Activated effector memory CD4-positive, alpha-beta T cell treated with Interleukin-2 at 50 U/mL for 16 hours (primary cell): ENCODE measurements around the gene WWOX.

Experiments
- DNase-seq: peaks from one replicate; pipeline ENCODE4 v3.0.0-alpha.2; 2020

Gene WWOX

DNA sequence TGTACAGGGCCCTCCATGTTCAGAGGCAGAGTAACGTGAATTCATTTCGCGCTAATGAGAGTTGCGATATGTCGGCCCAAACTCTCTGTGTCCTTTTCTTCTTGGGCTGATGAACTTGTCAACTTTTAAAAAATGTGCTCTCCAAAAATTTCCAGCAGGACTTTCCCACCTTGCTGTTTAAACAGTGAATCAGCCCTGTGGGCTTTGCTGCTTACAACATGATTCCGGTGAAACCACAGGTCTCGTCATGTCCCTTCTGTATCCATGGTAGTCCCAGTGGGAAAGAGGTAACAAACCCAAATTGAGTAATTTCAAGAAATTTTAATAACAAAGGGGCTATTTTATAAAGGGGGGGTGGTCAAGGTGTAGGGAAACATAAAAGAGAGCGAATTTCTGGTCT lies 888.2 kb downstream of the WWOX start:
- no peak for DNase-seq

DNA sequence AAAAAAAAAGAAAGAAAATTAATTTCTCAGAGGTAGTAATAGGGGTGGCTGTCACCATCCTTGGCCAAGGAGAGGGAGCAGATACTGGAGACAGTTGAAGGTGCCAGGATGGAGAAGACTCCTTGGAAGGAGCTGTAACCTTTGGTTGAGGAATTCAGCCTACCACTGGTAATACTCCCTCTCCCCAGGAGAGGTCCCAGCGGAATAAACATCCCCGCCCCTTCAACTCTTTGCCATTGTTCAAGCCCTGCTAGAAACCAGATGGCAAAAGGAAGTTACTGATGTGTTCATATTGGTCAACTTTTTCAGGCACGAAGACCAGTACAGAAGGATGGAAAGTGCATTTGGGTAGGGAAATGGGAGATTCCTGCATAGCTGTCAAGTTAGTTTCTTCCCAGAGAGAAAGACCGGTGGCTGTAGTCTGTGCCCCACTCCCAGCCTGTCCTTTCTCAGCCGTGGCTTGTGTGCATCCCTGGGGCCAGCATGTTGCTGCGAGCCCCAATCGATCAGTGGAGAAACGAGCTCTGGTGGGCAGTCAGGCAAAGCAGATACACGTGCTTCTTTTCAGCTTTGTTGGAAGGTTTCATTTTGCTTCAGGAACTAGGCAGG lies 889.0 kb downstream of the WWOX start:
- no peak for DNase-seq

DNA sequence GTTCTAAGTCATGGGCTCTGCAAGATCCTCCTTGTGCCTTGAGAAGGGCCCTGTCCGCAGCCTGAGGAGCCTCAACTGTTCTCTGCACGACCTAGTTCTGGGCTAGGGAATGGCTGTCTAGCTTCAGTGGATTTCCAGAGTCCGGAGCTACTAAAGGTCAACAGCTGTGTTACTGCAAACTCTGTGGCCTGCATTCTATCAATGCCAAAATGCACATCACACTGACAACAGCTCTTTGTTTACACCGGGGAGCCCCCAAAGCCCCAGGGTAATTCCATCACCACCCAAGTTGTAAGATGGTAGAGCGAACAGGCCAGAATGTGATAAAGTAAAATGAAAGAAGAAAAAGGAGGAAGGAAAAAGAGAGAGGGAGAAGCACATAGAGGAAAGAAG lies 890.9 kb downstream of the WWOX start:
- no peak for DNase-seq

DNA sequence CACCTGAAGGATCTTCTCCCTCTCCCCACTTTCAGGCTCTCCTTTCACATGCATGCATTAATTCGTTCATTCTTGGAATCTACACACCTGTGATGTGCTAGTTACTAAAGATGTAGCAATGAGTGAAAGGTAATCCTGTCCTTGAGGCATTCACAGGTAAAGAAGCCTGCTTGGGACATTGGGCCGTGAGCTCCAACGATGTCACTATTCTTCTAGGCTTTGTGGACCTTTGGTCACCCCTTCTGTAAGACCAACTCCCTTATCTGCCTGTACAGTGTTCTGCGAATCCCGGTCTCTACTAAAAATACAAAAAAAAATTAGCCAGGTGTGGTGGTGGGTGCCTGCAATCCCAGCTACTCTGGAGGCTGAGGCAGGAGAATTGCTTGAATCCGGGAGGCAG lies 892.5 kb downstream of the WWOX start:
- no peak for DNase-seq

GRCh38 chr16:78993346-78993745 lies 893.9 kb downstream of the WWOX start:
- DNase-seq: no peak

DNA sequence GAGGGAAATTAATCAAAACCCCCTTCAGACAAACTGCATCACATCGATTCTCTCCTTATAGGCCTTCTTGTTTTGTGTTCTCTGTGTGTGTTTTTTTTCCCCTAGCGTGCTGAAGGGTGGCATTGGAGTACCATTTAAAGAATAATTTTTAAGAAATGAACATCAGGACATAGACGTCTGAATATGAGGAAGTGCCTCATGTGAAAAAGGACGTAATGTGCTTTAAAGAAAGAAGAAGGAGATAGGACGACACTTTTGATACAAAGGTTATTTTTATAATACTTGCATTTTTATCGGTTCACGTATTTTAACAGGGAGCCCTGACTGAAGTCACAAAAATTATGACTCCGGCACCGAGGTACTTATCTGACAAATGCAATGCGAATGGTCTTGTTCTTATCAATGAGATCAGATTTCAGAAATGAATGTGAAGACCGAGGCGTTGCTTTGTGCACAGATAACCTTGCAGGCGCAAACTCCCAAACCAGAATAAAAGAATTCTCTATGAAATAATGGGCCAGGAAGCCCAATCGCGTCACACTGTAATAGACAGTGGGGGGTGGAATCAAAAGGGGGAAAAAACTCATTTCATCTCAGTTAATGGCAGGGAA lies 894.8 kb downstream of the WWOX start:
- DNase-seq: no peak

- DNase-seq: no peak
Observed at GRCh38 chr16:78995441-78995840, 896.0 kb downstream of the WWOX start.

DNA sequence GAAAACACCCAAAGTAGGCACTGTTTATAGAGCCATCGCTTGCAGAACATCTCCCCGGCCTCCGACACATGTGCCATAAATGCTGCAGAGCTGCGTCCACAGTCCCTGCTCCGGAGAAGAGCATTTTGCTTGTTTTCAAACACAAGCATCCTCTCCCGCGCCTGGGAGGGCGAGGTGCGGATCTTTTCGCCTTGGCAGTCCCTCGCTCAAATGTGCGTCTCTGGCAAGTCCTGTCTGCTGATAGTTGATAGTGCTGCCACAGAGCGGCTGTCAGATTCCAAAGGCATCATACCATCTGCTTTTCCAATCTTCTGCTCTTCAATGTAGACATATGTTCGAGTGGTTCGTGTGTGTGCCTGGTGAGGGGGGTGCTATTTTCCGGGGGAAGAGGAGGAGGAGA lies 897.3 kb downstream of the WWOX start:
- DNase-seq: no peak

- DNase-seq: no peak
Observed at GRCh38 chr16:78998879-78999278, 899.4 kb downstream of the WWOX start.

GRCh38 chr16:79001156-79001967 lies 901.9 kb downstream of the WWOX start:
- no peak for DNase-seq

DNA sequence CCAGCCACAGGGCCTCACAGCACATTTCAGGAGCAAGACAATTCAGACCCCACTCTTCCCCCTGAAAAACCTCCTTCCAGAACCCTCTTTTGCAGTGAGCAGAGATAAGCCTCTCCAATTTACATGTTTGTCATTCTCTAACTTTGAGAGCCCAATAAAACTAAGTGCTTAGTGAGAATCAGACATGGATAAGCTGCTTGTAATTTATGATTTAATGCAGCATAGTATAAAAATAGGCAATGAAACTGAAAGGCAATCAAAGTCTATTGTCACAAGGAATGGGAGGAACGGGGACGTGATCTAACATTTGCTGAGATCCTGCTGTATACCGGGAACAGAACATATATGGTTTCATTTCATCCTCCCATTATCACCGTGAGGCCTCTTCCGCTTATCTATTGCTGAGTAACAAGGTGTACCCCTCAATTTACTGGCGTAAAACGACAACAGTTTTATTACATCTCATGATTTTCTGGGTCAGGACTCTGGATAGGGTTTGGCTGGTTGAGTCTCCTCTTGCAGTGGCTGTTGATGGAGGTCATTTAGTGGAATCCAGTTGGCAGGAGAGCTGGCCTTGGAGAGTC lies 903.7 kb downstream of the WWOX start:
- DNase-seq: no peak

- no peak for DNase-seq
Observed at GRCh38 chr16:79004309-79004708, 904.9 kb downstream of the WWOX start.

DNA sequence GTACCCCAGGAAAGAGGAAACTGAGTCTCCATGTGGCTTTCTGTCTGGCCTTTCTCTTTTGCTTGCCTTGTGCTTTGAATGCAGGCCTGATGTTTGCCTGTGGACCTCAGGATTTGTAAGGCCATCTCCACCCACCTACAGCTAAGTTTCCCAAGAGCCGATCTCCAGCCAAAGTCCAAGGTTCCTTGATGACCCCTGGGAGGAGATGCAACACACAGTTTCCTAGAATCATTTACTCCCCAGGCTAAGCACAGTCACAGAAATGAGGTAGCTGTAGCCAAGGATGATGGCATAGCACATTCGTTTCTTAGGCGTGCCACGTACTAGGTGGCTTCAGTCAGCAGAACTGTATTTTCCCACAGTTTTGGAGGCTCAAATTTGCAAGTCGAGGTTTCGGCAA lies 905.6 kb downstream of the WWOX start:
- DNase-seq: no peak

DNA sequence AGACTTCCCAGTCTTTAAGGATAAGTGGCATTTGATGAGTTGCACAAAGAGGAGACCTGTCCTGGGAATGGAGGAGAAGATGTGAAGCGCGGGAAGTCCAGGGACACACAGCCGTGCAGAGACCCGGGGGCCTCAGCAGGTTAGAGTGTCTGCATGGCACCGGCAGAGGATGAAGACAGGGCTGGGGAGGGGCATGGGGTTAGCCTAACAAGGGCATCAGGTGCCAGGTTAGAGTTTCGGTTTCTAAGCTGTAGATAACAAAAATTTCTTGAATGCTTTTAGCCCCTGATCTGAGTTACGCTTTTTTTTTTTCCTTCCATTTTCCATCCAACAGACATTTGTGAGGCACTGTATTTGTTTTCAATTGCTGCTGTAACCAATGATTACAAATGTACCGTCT lies 906.8 kb downstream of the WWOX start:
- no peak for DNase-seq

DNA sequence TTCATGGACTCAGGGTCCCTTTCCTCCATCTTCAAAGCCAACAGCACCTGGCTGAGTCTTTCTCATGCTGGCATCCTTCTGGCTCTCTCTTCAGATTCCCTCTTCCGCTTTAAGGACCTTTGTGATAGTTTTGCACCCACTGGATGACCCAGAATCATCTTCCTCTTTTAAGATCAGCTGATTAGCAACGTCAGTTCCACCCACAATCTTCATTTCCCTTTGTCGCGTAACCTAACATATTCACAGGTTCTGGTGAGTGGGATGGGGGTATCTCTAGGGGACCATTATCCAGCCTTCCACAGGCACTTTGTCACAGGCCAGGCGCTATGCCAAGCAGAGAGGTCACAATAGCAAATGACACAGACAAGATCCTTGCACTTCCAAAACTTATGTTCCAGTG lies 907.3 kb downstream of the WWOX start:
- DNase-seq: no peak

- DNase-seq: no peak
Observed at GRCh38 chr16:79007614-79008013, 908.2 kb downstream of the WWOX start.

- DNase-seq: no peak
Observed at GRCh38 chr16:79008036-79008868, 908.8 kb downstream of the WWOX start.

DNA sequence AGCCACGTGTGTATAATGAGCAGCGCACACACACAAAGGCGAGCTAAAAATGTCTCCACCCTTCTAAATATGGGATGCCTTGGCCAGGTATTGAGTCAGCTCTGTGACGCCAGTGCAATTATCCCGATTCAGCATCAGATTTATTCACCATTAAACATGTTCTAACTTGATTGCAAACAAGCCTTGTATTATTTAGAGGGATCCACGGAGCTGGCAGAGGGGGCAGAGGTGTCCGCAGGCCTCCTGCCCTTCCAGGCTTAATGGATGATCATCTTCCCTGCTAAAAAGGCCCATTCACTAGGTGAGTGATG lies 909.4 kb downstream of the WWOX start:
- no peak for DNase-seq

- no peak for DNase-seq
Observed at GRCh38 chr16:79009896-79010295, 910.4 kb downstream of the WWOX start.

DNA sequence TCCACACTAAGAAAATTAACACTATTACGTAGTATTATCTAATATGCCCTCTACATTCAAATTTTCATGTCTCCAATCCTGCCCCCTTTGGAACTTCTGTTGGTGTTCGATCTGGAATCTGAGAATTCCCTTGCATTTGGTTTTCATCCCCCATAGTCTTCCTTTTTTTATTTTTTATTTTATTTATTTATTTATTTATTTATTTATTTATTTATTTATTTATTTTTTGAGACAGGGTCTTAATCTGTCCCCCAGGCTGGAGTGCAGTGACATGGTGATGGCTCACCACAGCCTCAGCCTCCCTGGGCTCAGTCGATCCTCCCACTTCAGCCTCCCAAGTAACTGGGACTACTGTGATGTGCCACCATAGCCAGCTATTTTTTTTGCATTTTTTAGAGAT lies 911.8 kb downstream of the WWOX start:
- DNase-seq: no peak

DNA sequence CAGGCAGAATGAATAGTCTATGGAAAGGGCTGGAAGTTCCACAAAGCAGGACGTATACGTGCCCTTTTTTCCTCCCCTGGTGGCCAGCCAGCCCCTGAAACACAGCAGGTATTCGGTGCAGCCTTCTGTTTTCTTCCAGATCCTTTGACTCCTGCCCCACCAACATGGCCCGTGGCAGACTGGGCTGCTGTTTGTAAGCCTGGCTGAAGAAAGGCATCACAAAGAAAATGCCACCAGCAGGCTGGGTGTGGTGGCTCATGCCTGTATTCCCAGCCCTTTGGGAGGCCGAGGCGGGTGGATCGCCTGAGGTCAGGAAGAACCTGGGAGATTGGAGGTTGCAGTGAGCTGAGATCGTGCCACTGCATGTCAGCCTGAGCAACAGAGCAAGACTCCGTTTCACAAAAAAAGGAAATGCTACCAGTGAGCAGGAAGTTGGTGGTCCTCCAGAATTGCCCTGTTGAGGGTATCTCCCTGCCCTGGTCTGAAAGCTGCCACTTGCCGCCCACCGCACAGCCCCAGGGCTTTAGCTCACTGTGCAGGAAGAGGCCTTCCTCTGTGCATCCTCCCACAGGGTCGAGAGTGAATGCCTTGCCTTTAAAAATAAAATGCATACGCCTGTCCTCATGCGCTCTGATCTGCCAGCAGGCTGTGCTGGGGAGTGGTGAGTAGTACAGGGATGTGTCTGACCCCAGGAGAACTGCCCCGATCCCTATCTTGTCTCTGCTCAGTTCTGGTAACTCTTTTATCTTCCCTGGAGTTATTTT lies 913.4 kb downstream of the WWOX start:
- DNase-seq: no peak

DNA sequence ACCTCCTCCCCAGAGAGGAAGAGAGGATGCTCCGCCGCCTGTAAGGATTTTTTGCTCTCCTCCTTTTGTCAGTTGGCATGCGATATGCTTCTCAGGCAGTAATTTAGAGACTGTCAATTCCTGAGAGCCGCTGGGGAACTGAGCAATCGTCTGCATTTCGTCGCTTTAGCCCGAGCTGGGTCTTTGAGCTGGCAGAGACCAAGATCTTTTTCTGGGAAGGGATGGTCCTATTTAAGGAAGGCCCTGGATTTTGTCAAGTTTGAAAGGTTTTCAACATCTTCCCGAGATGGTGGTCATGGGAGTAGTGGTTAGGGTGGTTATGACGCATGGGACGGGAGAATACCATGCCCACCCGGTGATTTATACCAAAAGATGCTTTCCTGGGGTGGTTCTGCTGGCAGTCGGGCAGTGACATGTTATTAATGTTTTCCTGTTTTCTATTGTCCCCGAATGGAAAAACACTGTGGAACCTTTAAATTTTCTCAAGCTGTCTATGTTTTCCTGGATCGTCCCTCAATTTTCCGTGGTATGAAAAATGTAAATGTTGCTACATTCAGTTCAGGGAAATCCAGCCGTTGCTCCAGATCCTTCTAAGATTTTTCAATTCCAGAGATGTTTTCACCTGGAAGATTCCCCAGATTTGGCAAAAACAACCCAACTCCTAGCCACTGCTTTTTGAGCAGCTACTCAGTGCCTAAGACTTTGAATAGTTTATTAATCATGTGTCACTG lies 914.6 kb downstream of the WWOX start:
- no peak for DNase-seq
